GM21526 (cell line): ENCODE measurements around the gene GNGT1.
A peak's percentile ranks its signal among the peaks of the same experiment; 100 is the strongest.
"Not testable (repeated sequence)": the region's sequence is repeated elsewhere in the genome, so short reads cannot be mapped to it uniquely, and the experiment has no call there.

Source experiments
- ATAC-seq: cut with Tn5 transposase; IDR thresholded peaks from one replicate; pipeline ENCODE4 v1.9.1; 2021; ENCODE audit warnings: moderate library complexity; ENCODE audit not compliant: unreplicated experiment, low FRiP score

GNGT1 gene

GRCh38 chr7:93902777-93903423, 3.5 kb upstream of the GNGT1 start:
- ATAC-seq, result no peak

GRCh38 chr7:93910076-93910994, 4.0 kb downstream of the GNGT1 start:
- no peak for ATAC-seq

- ATAC-seq, result not testable (repeated sequence)
These were observed 4.9 kb downstream of the GNGT1 start for GRCh38 chr7:93911242-93911641.

- not testable (repeated sequence) for ATAC-seq
These were observed 5.3 kb downstream of the GNGT1 start for GRCh38 chr7:93911661-93912060.

- no peak for ATAC-seq
These were observed 6.8 kb downstream of the GNGT1 start for GRCh38 chr7:93913197-93913596.

DNA sequence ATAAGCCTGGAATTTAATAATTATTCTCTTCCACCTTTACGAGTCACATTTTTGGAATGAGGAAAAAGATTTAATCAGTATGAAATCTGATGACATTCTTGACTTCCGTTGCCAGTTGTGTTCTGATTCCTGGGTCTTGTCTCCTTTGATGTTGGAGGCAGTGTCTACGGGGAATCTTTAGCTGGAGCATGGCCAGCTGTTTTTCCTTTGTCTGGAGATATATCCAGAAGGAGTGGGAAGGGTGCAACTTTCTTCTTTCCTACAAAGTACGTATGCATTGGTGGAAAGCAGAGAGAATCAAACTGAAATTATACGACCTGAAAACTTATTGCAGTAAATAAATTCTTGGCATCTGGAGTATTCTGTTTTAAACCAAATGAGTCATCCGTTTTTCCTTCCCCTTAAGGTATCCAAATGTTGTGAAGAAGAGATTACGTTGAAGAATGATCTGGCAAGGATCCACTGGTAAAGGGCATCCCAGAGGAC, 8.3 kb downstream of the GNGT1 start:
- ATAC-seq, result no peak

GRCh38 chr7:93915206-93915842, 9.0 kb downstream of the GNGT1 start:
- ATAC-seq, result not testable (repeated sequence)

DNA sequence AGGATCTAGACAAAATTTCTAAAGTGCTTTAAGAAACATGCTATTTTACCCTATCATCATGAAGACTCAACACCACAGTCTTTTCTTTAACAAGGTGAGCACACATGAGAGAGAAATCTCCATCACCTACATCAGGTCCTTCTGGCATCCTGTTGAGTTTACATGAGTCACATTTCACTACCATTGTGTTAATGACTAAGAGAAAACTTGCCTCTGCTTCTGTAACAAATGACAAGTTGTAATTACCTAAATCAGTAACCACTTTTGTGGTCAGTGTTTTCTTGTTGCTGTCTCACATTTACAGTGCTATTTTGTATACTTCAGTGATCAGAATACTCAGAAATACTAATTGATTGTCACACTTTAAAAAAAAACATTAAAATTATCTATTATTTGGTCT, 9.5 kb downstream of the GNGT1 start:
- not testable (repeated sequence) for ATAC-seq

- ATAC-seq, result not testable (repeated sequence)
These were observed 9.9 kb downstream of the GNGT1 start for GRCh38 chr7:93916315-93916714.

DNA sequence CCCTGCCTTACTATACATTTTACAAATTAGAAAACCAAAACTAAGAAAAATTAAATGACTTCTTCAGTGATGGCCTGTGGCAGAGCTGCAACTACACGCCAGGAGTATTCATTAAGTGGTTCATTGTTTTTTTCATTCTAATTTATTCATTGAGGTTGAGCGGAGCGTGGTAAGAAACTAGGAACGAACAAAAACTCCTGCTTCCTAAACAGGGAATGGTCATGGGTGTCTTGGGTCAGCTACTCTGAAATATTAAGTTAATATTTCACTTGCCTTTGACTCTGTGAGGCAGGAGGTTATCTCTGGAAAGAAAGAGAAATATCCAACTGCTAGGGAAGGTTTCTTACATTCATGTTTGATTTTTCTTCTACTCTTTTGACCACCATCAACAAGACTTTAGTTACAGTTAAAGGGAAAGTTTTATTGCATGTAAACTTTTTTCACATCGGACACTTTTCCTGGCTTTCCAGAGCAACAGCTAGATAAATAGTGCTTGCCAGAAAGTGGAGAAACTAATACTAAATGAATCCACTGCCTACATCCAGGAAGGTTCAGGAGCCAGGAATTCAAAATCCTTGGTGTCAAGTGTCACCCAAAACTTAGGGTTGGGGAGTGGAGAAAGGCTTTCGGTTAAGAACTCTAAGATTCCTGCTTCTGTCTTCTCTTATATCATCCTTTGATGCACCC, 14.3 kb downstream of the GNGT1 start:
- ATAC-seq, result no peak

DNA sequence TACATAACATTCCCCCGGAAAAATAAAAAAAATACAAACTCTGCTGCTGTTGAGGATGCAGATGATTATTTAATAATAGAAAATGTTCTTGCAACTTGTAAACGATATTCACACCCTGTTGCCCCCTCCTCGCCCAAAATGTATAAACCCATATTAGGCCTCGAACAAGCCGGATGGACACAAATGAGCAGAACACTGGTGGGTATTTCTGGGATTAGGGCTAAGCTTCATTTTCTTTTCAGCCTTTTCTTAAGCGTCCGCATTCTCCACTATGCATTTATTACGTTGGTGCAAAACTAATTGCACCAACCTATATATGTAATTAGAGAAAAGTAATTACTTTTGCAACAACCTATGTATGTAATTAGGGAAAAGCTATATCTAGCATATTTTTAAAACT, 14.8 kb downstream of the GNGT1 start:
- no peak for ATAC-seq

- ATAC-seq, result peak; percentile 91
These were observed 15.5 kb downstream of the GNGT1 start, which contains the start of gene GNG11 for GRCh38 chr7:93921607-93922566. Gene GNG11 (plus strand): TSS chr7:93921735. CDS start chr7:93922138, 403 bp downstream.

DNA sequence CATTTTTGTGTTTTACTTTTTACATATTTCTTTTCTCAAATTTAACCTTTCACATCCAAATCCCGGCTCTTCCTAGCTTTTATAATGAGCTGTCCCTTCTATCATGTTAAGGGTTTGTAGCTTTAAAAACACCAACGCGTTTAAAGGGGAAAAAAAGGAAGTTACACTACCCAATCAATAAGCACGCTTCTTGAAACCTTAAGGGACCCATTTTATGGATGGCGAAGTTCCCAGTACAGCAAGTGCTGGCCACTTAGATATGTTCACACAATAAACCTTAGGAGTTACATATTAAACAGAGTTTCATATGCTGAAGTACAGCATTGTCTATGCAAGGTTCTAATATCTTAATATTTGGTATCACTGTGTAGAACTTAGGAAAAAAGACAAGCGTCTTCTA, 16.9 kb downstream of the GNGT1 start:
- ATAC-seq, result no peak

- no peak for ATAC-seq
These were observed 17.6 kb downstream of the GNGT1 start for GRCh38 chr7:93923942-93924341.

DNA sequence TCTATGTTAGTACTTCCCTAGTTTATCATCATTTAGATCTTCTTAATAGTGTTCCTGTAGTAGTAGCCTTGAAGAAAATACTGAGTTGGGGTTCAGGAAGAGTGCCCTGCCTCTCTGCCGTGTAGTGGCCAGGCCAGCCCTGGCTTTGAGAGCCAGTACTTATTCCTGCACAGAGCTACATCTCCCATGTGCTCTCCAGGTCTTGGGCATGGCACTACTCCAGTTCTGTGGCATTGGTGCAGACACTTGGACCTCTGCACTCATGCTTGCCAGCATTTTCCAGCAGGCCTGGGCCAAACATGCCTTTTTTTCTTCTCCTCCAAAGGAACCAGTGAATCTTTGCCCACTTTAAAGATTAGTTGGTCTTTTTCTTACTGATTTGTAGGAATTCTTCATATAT, 20.4 kb downstream of the GNGT1 start:
- ATAC-seq, result no peak

DNA sequence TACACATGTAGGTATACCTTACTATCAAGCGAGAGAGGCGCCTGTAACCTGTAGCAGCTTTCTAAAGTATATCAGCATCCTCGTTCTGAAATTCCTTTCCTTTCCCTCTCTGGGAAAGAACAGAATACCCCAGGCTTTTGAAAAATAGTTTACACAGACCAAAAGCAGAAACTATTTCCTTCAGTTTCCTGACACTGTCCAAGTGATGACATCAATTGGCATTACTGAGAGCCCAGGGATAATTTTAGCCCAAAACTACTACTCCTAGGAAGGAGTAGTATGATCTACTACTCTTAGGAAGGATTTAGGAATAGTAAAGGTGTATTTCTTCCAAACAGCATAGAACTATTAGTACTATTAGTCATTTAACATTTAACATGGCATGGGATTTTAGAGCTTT, 21.2 kb downstream of the GNGT1 start:
- ATAC-seq, result no peak

DNA sequence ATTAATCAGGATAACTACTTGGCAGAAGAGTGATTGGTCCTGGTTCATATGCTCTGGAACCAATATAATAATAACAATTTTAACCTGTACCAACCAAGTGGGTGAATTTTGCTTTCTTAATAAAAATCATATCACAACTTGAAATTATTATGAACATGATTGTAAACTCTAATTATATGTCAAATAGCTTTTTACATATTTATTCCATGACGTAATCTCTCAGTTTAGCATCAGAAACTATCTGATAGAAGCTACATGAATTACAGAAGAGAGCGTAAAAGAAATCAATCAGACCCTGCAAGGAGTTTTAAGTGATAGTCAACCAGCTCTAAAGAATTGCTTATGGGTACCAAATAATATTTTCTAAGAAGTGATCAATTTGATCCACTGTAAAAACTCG, 25.3 kb downstream of the GNGT1 start:
- ATAC-seq, result no peak

DNA sequence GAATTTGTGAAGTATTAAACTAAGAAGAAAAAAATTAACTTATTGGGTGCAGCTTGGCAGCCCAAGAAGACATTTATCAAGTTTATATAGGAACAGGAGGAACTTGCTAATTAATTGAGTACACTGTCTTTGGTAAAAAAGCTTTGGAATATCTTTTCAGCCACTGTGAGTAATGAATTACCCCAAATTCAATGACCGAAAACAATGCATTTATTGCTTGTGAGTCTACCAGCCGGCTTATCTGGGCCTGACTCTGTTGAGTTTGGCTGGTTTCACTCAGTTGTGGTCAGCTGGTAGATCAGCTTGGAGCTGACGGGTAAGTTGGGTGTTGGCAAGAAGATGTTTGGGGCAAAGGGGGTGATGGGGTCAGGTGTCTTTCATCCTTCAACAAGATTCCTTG, 26.8 kb downstream of the GNGT1 start:
- no peak for ATAC-seq

- ATAC-seq, result no peak
These were observed 28.7 kb downstream of the GNGT1 start for GRCh38 chr7:93935102-93935501.
